CD8-positive, alpha-beta memory T cell (primary cell): ENCODE data around the gene ALAS1. TPM values are rescaled to one million over a fixed set of nuclear protein-coding genes. Genes with fewer than 3 reads are reported as not detected.

ENCODE experiments used
- CTCF ChIA-PET: fragments of 350-600 bp; sonication (Branson Sonifier 250); formaldehyde crosslinking; loops from one replicate; lab custom pipeline; 2021; ENCODE audit warnings: antibody characterized with exemption; lab: Charles Lee
- POLR2A ChIA-PET: fragments of 350-600 bp; sonication (Branson Sonifier 250); formaldehyde crosslinking; loops from one replicate; lab custom pipeline; 2021; ENCODE audit warnings: antibody characterized with exemption; lab: Charles Lee
- DNase-seq, 5 donors: peaks; one replicate each; pipeline versions ENCODE4 v3.0.0 to v3.0.0-alpha.2; 2020 to 2022; ENCODE audit warnings: mixed read lengths in 1 of 5
- H3K27ac ChIP-seq: one replicate; pipeline ENCODE4 v1.7.0; 2013; ENCODE audit warnings: low read depth, mild to moderate bottlenecking, low read length, moderate library complexity
- H3K27me3 ChIP-seq: 2 replicates; pipeline ENCODE4 v1.7.0; 2013; ENCODE audit warnings: low read length, mild to moderate bottlenecking; ENCODE audit not compliant: insufficient read depth, poor library complexity, severe bottlenecking
- H3K36me3 ChIP-seq: 2 replicates; pipeline ENCODE4 v1.7.0; 2013; ENCODE audit warnings: mild to moderate bottlenecking, low read length, moderate library complexity; ENCODE audit not compliant: insufficient read depth
- H3K4me1 ChIP-seq: 2 replicates; pipeline ENCODE4 v1.7.0; 2013; ENCODE audit warnings: mild to moderate bottlenecking, low read length, moderate library complexity; ENCODE audit not compliant: insufficient read depth
- H3K4me3 ChIP-seq: 2 replicates; pipeline ENCODE4 v1.7.0; 2013; ENCODE audit warnings: mild to moderate bottlenecking, low read length
- H3K9me3 ChIP-seq: 2 replicates; pipeline ENCODE4 v1.7.0; 2013; ENCODE audit warnings: mild to moderate bottlenecking, low read length
- H3K27ac Mint-ChIP-seq, 8 donors: one replicate each; pipeline ENCODE4 v1.8.0; 2020 to 2021; ENCODE audit warnings: mixed read lengths in 8 of 8, mild to moderate bottlenecking in 6 of 8, inconsistent platforms in 3 of 8, moderate library complexity in 3 of 8
- H3K27me3 Mint-ChIP-seq, 2 donors: one replicate each; pipeline ENCODE4 v1.8.0; 2020 to 2021; ENCODE audit warnings: mixed read lengths in 2 of 2, mild to moderate bottlenecking in 1 of 2, moderate library complexity in 1 of 2
- H3K36me3 Mint-ChIP-seq, 3 donors: one replicate each; pipeline ENCODE4 v1.8.0; 2020 to 2021; ENCODE audit warnings: mixed read lengths in 3 of 3, inconsistent platforms in 1 of 3, mild to moderate bottlenecking in 1 of 3
- H3K4me1 Mint-ChIP-seq, 3 donors: one replicate each; pipeline ENCODE4 v1.8.0; 2020 to 2021; ENCODE audit warnings: mixed read lengths in 3 of 3, inconsistent platforms in 1 of 3, mild to moderate bottlenecking in 1 of 3
- H3K4me3 Mint-ChIP-seq, 7 donors: one replicate each; pipeline ENCODE4 v1.8.0; 2020 to 2021; ENCODE audit warnings: mixed read lengths in 7 of 7, mild to moderate bottlenecking in 6 of 7, moderate library complexity in 4 of 7, inconsistent platforms in 2 of 7
- H3K9me3 Mint-ChIP-seq, 5 donors: one replicate each; pipeline ENCODE4 v1.8.0; 2020 to 2022; ENCODE audit warnings: mixed read lengths in 5 of 5, mild to moderate bottlenecking in 3 of 5, moderate library complexity in 2 of 5, inconsistent platforms in 1 of 5
- polyA plus RNA-seq: library from polyadenylated mRNA; unstranded; fragments of 300-500 nt; fragmentation: Illumina TruSeq; gene quantifications from one replicate; pipeline ENCODE4 v1.2.3, GENCODE V29; 2021
- total RNA-seq, 2 experiments: library from RNA; stranded (reverse); gene quantifications; one replicate each; pipeline ENCODE4 v1.2.3, GENCODE V29; 2021

The ALAS1 gene
- total and polyA plus RNA-seq, 3 experiments from 2014 or later, result 32.9 to 73.0 (median 72.2) TPM

DNA sequence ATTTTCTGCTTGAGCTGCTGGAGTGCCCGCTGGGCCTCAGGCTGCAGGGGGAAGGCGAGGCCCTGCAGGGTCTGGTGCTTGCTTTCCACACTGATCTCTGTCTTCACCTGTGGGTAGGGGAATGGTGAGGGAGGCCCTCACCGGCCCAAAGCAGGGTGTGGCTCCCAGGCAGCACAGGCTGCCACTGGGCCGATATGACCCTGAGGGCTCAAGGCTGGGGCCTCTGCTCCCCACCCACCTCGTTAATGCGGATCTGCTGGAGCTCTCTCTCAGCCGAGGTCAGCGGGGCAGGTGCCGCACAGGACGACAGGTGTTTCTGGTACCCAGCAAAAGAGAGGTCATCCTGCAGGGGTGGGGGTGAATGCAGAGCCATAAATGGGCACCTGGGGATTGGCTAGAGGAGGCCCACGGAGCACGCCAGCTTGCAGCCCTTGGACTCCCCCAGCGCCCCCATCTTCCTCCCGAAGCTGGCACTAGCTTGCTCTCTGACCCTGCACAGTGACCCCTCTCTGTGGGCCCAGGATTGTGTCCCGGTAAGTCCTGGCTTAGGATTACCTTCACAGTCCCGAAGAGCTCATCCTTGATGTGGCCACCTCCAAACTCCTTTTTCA, 33.0 kb downstream of the ALAS1 start:
- CTCF ChIA-PET, result interaction anchor here (0.7 to 5.3 kb wide), 27 partner anchors 9 to 229 kb away, joined by 3 to 115 read pairs (median 9); partner anchors contain the start of genes PPM1M and WDR82
- peaks cover 0 to 79% (median 6%) of the 10 kb centered on the region in 3 donors for H3K36me3 Mint-ChIP-seq
- peaks cover 26% of the 10 kb centered on the region for H3K36me3 ChIP-seq
- peaks cover 0 to 2% of the 10 kb centered on the region in 2 donors for H3K27me3 Mint-ChIP-seq
- no peak overlapping the region for H3K27ac ChIP-seq
- H3K9me3 Mint-ChIP-seq, result no peaks in the 10 kb centered on the region
- POLR2A ChIA-PET, result interaction anchor here (0.6 to 1.3 kb wide), 5 partner anchors 7 to 111 kb away, joined by 3 to 10 read pairs (median 3); no protein-coding TSS in a partner anchor
- H3K27ac Mint-ChIP-seq, result peak overlapping the region in 5 of 8 donors; percentile 13 to 93 (median 87)
- peak in 1 of 5 donors; percentile 46 for DNase-seq
- no peaks in the 10 kb centered on the region for H3K27me3 ChIP-seq
- H3K4me1 ChIP-seq, result peaks cover 53% of the 10 kb centered on the region
- H3K9me3 ChIP-seq, result no peaks in the 10 kb centered on the region
- peak overlapping the region in 1 of 7 donors; percentile 31 for H3K4me3 Mint-ChIP-seq
- no peak overlapping the region for H3K4me3 ChIP-seq
- H3K4me1 Mint-ChIP-seq, result peaks cover 39 to 71% (median 52%) of the 10 kb centered on the region in 3 donors

- Histone ChIP-seq H3K36me3 (peaks cover 26% of the 10 kb centered on the region), H3K27ac (no peak overlapping the region), H3K4me1 (peaks cover 53% of the 10 kb centered on the region), H3K27me3 (no peaks in the 10 kb centered on the region), H3K4me3 (no peak overlapping the region), H3K9me3 (no peaks in the 10 kb centered on the region)
- Mint-ChIP-seq H3K27ac (peak overlapping the region; percentile 13 to 95 (median 86)), H3K27me3 (peaks cover 0 to 2% of the 10 kb centered on the region in 2 donors), H3K4me1 (peaks cover 39 to 71% (median 53%) of the 10 kb centered on the region in 3 donors), H3K36me3 (peaks cover 0 to 79% (median 6%) of the 10 kb centered on the region in 3 donors), H3K4me3 (peak overlapping the region; percentile 31 to 66 (median 59)), H3K9me3 (no peaks in the 10 kb centered on the region)
- DNase-seq, result peak; percentile 81 to 90 (median 88)
- ChIA-PET CTCF (interaction anchor here (0.7 to 5.3 kb wide), 33 partner anchors 9 to 230 kb away, joined by 3 to 115 read pairs (median 5); partner anchors contain the start of genes GLYCTK, PPM1M and WDR82), POLR2A (interaction anchor here (0.6 to 1.3 kb wide), 5 partner anchors 8 to 108 kb away, joined by 3 to 4 read pairs (median 3); no protein-coding TSS in a partner anchor)
Measured at GRCh38 chr3:52231502-52232278, 33.7 kb downstream of the ALAS1 start.

DNA sequence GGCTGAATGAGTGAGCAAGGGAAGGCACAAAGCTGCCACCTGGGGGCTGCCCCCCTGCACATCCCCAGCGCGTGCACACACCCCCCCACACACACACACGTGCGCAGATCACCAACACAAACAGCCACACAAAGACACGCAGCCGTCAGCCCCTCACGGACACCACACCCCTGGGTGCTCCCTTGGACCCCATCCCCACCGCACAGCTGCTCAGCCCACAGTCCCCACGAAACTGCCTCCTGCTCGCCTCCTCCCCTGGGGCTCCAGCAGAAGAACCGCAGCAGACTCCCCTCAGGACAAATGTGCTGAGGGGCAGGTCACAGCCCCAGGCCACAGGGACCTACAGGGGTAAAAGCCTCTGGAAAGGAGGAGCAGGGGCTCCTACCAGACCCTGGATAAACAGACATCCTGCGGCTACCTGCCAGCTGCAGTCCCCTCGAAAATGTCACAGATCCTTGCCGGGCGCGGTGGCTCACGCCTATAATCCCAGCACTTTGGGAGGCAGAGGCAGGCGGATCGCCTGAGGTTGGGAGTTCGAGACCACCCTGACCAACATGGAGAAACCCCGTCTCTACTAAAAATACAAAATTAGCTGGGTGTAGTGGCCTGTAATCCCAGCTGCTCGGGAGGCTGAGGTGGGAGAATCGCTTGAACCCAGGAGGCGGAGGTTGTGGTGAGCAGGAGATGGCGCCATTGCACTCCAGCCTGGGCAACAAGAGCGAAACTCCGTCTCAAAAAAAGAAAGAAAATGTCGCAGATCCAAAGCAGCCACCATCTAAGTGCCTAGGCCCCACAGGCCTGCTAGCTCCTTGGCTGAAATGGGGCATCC, 34.5 kb downstream of the ALAS1 start:
- peaks cover 0 to 2% of the 10 kb centered on the region in 2 donors for H3K27me3 Mint-ChIP-seq
- H3K36me3 Mint-ChIP-seq, result peaks cover 0 to 77% (median 6%) of the 10 kb centered on the region in 3 donors
- H3K4me1 Mint-ChIP-seq, result peaks cover 44 to 73% (median 58%) of the 10 kb centered on the region in 3 donors
- Histone ChIP-seq H3K27ac (no peak overlapping the region), H3K27me3 (no peaks in the 10 kb centered on the region), H3K4me3 (no peak overlapping the region), H3K9me3 (no peaks in the 10 kb centered on the region), H3K4me1 (peaks cover 55% of the 10 kb centered on the region), H3K36me3 (peaks cover 26% of the 10 kb centered on the region)
- H3K4me3 Mint-ChIP-seq, result peak overlapping the region in 2 of 7 donors; percentile 23 to 37
- H3K9me3 Mint-ChIP-seq, result no peaks in the 10 kb centered on the region
- peak in 1 of 5 donors; percentile 44 for DNase-seq
- POLR2A ChIA-PET, result interaction anchor here (0.6 to 1.0 kb wide), 2 partner anchors 69 to 107 kb away, joined by 3 to 4 read pairs; no protein-coding TSS in a partner anchor
- CTCF ChIA-PET, result interaction anchor here (0.7 to 5.3 kb wide), 27 partner anchors 8 to 215 kb away, joined by 3 to 115 read pairs (median 9); partner anchors contain the start of genes GLYCTK, PPM1M and WDR82
- peak overlapping the region in 6 of 8 donors; percentile 35 to 93 (median 60) for H3K27ac Mint-ChIP-seq

- Mint-ChIP-seq H3K36me3 (peaks cover 0 to 70% (median 6%) of the 10 kb centered on the region in 3 donors), H3K4me1 (peaks cover 46 to 75% (median 61%) of the 10 kb centered on the region in 3 donors), H3K27me3 (peaks cover 0 to 2% of the 10 kb centered on the region in 2 donors), H3K9me3 (no peaks in the 10 kb centered on the region), H3K27ac (peak overlapping the region in 5 of 8 donors; percentile 17 to 60 (median 56)), H3K4me3 (peak overlapping the region in 1 of 7 donors; percentile 37)
- no peak overlapping the region for H3K27ac ChIP-seq
- peaks cover 62% of the 10 kb centered on the region for H3K4me1 ChIP-seq
- ChIA-PET POLR2A (interaction anchor here (0.7 kb wide), 1 partner anchor 87 kb away, joined by 7 read pairs; no protein-coding TSS in a partner anchor), CTCF (interaction anchor here (0.8 to 5.3 kb wide), 13 partner anchors 9 to 214 kb away, joined by 3 to 115 read pairs (median 13); partner anchors contain the start of gene WDR82)
- no peak overlapping the region for H3K4me3 ChIP-seq
- DNase-seq, result peak in 1 of 5 donors; percentile 43
- H3K9me3 ChIP-seq, result no peaks in the 10 kb centered on the region
- peaks cover 26% of the 10 kb centered on the region for H3K36me3 ChIP-seq
- no peaks in the 10 kb centered on the region for H3K27me3 ChIP-seq
Measured at GRCh38 chr3:52233108-52233591, 35.2 kb downstream of the ALAS1 start.

DNA sequence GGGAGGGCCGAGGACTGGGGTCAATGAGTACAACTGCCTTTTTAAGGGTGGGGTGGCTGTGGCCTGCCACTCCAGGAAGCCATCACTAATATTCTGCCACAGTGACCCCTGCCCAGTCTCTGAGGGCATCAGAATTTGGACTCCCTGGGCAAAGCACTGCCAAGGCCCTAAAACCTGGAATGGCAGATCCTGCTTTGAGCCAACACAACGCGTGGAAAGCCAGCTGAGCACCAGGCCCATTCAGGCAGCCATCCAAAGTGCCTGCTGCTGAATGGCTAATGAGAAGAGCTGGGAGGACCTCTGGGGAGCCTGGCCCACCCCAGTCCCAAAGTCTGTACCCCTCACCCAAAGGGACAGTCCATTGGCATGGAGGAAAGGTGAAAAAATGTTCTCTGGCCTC, 36.0 kb downstream of the ALAS1 start:
- H3K27me3 ChIP-seq, result no peaks in the 10 kb centered on the region
- POLR2A ChIA-PET, result interaction anchor here (0.6 to 0.9 kb wide), 3 partner anchors 12 to 86 kb away, joined by 4 to 7 read pairs (median 4); partner anchors contain the start of gene WDR82
- peak in 1 of 5 donors; percentile 40 for DNase-seq
- H3K4me1 Mint-ChIP-seq, result peaks cover 51 to 81% (median 66%) of the 10 kb centered on the region in 3 donors
- peaks cover 0 to 71% (median 6%) of the 10 kb centered on the region in 3 donors for H3K36me3 Mint-ChIP-seq
- H3K27ac ChIP-seq, result no peak overlapping the region
- CTCF ChIA-PET, result interaction anchor here (0.9 to 8.7 kb wide), 7 partner anchors 11 to 121 kb away, joined by 3 to 74 read pairs (median 7); partner anchors contain the start of genes GLYCTK, TLR9 and WDR82
- no peaks in the 10 kb centered on the region for H3K9me3 ChIP-seq
- no peaks in the 10 kb centered on the region for H3K9me3 Mint-ChIP-seq
- peaks cover 0 to 2% of the 10 kb centered on the region in 2 donors for H3K27me3 Mint-ChIP-seq
- no peak overlapping the region for H3K4me3 ChIP-seq
- H3K4me1 ChIP-seq, result peaks cover 66% of the 10 kb centered on the region
- peak overlapping the region in 7 of 8 donors; percentile 40 to 95 (median 63) for H3K27ac Mint-ChIP-seq
- H3K4me3 Mint-ChIP-seq, result peak overlapping the region in 3 of 7 donors; percentile 7 to 48 (median 42)
- H3K36me3 ChIP-seq, result peaks cover 26% of the 10 kb centered on the region

DNA sequence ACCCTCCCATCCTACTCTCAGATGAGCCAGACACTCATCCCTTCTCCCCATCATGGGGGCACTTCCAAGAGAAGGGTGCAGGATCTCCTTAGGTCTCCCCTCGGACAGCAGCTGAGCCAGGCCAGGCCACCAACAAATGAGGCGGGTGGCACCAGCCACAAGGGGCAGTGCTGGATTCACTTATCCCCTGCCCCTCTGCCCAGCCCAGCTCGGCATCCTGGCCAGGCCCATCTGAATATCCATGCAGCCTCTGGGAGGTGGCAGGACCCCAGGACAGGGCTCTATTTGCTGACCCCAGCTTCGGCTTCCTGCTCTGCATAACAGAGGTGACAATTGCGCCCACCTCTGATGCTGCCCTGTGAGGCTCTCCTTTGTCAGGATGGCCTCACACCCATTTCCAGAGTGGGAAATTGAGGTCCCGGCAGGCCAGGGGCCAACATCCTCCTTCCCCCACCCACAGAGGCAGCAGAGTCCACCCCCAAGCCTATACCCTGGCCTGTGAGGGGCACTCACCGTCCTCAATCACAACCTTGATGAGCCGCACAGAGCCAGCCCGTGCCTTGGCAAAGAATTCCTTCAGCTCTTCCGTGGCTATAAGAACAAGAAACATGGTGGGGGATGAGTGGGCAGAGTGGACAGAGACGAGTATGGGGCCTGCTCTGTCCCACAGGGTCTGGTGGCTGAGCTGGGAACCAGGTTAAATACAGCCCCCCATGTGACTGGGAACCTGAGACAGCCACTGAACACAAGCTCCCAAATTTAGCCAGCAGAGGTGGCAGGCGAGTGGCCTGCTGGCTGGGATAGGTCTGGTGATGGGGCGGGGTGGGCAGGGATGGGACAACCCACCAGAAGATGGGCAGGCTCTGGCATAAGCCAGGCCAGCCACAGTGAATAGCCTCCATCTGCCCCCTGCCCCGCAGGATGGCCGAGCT, 36.8 kb downstream of the ALAS1 start:
- no peak overlapping the region for H3K27ac ChIP-seq
- H3K27ac Mint-ChIP-seq, result peak overlapping the region; percentile 40 to 95 (median 78)
- peak overlapping the region in 3 of 7 donors; percentile 7 to 72 (median 47) for H3K4me3 Mint-ChIP-seq
- no peaks in the 10 kb centered on the region for H3K9me3 ChIP-seq
- ChIA-PET CTCF (interaction anchor here (0.8 to 10.2 kb wide), 10 partner anchors 12 to 120 kb away, joined by 3 to 74 read pairs (median 5); partner anchors contain the start of genes GLYCTK, TLR9 and WDR82), POLR2A (interaction anchor here (0.6 to 0.9 kb wide), 2 partner anchors 13 to 239 kb away, joined by 4 read pairs; no protein-coding TSS in a partner anchor)
- peaks cover 0 to 2% of the 10 kb centered on the region in 2 donors for H3K27me3 Mint-ChIP-seq
- peaks cover 68% of the 10 kb centered on the region for H3K4me1 ChIP-seq
- H3K36me3 ChIP-seq, result peaks cover 26% of the 10 kb centered on the region
- no peak overlapping the region for H3K4me3 ChIP-seq
- H3K27me3 ChIP-seq, result no peaks in the 10 kb centered on the region
- H3K4me1 Mint-ChIP-seq, result peaks cover 56 to 88% (median 72%) of the 10 kb centered on the region in 3 donors
- peaks cover 0 to 67% (median 7%) of the 10 kb centered on the region in 3 donors for H3K36me3 Mint-ChIP-seq
- no peaks in the 10 kb centered on the region for H3K9me3 Mint-ChIP-seq
- DNase-seq, result peak in 1 of 5 donors; percentile 44
